D721Med (cell line): ENCODE results near the gene AADACL2.

Experiments
- DNase-seq: peaks from one replicate; pipeline ENCODE4 v3.0.0; 2011; ENCODE audit warnings: low spot score; ENCODE audit not compliant: insufficient read length
- FAIRE-seq: peaks from 2 replicates; lab custom pipeline; 2011; peaks lifted over from hg19 to GRCh38; lab: Jason Lieb, UNC
- CTCF ChIP-seq: IDR thresholded peaks from 2 replicates; pipeline ENCODE4 v1.5.1; 2012; ENCODE audit warnings: mild to moderate bottlenecking, control low read depth; ENCODE audit not compliant: insufficient read depth; ENCODE audit errors: missing control alignments

AADACL2 gene

DNA sequence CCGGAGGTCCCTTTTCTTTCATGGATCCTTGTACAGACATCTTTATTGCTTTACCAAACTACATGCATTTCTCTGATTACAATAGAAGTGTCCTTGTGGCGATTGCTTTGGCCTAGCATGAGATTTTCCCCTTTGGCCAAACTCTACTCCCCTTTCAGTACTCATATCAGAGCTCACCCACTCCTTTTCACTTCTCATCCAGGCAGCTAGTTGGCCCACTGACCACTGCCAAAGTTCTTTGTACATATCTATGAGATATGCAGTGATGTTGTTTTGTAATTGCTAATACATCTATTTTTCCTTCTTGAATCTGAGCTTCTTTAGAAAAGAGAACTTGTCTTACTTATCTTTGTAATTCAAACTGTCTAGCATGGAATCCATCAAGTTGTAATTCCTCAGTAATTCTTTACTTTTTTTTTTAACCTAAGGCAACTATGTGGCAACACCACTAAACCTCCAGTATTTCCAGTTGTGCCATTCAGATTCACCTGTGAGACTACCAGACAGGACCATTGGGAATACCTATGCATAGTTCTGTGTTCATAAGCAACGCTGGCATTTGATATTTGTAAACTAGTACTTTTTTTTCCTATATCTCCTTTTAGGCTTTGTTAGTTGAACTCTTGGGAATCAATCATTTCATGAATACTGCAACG, 39.2 kb downstream of the AADACL2 start:
- DNase-seq = no peak
- FAIRE-seq = no peak
- TF ChIP-seq CTCF = no peak

- FAIRE-seq (no peak), DNase-seq (no peak)
- no peak for TF ChIP-seq CTCF
Observed at GRCh38 chr3:151774235-151774634, 40.5 kb downstream of the AADACL2 start.

DNA sequence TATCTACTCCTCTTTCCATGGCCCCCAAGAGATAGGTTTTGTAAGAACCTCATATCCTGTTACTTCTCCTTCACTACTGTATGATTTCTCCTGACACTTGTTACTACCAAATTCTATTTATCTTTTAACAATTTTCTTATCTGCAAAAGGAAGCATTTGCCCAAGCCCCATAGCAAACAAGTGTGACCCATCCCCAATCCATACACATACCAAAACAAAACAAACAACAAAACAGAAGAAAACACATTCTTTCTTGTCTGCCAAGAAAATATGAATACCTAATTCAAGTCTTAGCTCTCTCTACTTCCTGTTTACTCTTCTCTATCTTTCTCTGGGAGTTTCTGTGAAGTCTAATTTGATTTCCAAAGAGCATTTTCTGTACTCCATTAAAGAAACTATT, 41.2 kb downstream of the AADACL2 start:
- no peak for FAIRE-seq
- DNase-seq = no peak
- no peak for TF ChIP-seq CTCF

- no peak for DNase-seq
Observed at GRCh38 chr3:151775314-151776258, 41.9 kb downstream of the AADACL2 start.

DNA sequence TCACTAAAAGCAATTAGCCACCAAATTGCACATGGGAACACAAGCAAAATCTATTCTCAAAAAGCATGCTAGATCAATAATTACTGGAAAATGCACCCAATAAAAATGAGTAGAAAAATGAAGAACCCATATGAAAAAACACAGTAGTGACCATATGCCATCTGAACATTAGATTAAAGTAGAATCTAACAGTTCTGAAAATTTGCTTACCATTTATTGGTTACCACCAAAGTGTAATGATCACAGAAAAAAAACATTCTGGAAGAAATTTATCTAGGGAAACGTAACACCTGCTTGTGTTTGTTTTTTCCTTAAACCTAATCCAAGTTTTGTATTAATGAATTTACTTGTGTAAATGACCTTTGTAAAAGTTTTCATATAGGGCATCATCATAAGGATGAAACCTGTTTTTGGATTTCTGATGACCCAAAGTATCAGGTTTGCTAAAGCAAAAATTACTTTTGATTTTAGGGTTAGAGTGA, 42.6 kb downstream of the AADACL2 start:
- no peak for TF ChIP-seq CTCF
- DNase-seq (no peak), FAIRE-seq (no peak)

More at GRCh38 chr3:151775314-151776258, 41.9 kb downstream of the AADACL2 start:
- no peak for FAIRE-seq
- no peak for TF ChIP-seq CTCF

DNA sequence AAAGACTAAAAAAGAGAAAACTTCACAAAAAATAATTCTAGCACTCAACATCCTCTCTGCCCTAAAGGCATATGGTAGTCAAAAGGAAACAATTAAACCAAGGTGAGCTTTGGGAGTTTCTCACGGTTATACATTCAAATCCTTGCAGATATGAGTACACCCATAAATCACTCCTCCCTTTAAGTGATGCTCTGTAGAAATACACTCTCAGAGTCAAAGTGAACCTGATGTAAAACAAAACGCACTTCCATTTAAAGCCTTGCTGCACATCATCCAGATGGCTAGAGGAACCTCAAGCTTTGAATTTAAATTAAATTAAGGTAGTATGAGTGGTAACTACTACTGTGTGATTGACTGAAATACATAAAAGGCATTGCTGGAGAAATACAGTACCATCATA, 44.2 kb downstream of the AADACL2 start:
- no peak for TF ChIP-seq CTCF
- DNase-seq (no peak), FAIRE-seq (no peak)
